Ectodermal cell (in vitro differentiated cells): Measurements from ENCODE around the gene DRD4.

Experiments used
- H3K27ac ChIP-seq: 2 replicates; pipeline ENCODE4 v1.7.0; 2013; ENCODE audit warnings: mild to moderate bottlenecking, low read depth, low read length; ENCODE audit not compliant: insufficient read depth, poor library complexity, severe bottlenecking
- H3K27me3 ChIP-seq: 2 replicates; pipeline ENCODE4 v1.7.0; 2013; ENCODE audit warnings: mild to moderate bottlenecking, low read length; ENCODE audit not compliant: insufficient read depth, control insufficient read depth, poor library complexity, severe bottlenecking
- H3K36me3 ChIP-seq: one replicate; pipeline ENCODE4 v1.7.0; 2013; ENCODE audit warnings: low read length; ENCODE audit not compliant: control insufficient read depth, insufficient read depth
- H3K4me1 ChIP-seq: one replicate; pipeline ENCODE4 v1.7.0; 2013; ENCODE audit warnings: low read length; ENCODE audit not compliant: control insufficient read depth, insufficient read depth
- H3K4me3 ChIP-seq: 2 replicates; pipeline ENCODE4 v1.7.0; 2013; ENCODE audit warnings: low read depth, low read length, control low read depth; ENCODE audit not compliant: insufficient read depth
- H3K9me3 ChIP-seq: 2 replicates; pipeline ENCODE4 v1.7.0; 2013; ENCODE audit warnings: mild to moderate bottlenecking, low read length, moderate library complexity; ENCODE audit not compliant: control insufficient read depth
- WGBS, 2 experiments: methylation state at CpG; one replicate each; pipeline ENCODE4 v1.1.7; 2013; ENCODE audit warnings: missing lambda C conversion rate in 2 of 2; 5-methylcytosine and 5-hydroxymethylcytosine counted together

The DRD4 gene

GRCh38 chr11:630871-631270 is 6.2 kb upstream of the DRD4 start:
- no peaks in the 10 kb centered on the region for H3K4me1 ChIP-seq
- H3K27ac ChIP-seq = no peak overlapping the region
- H3K27me3 ChIP-seq = peaks cover 30% of the 10 kb centered on the region
- 95 to 97% methylated on average over 5 of the region's 5 CpGs for WGBS, 2 experiments
- no peaks in the 10 kb centered on the region for H3K9me3 ChIP-seq
- no peaks in the 10 kb centered on the region for H3K36me3 ChIP-seq
- no peak overlapping the region for H3K4me3 ChIP-seq

DNA sequence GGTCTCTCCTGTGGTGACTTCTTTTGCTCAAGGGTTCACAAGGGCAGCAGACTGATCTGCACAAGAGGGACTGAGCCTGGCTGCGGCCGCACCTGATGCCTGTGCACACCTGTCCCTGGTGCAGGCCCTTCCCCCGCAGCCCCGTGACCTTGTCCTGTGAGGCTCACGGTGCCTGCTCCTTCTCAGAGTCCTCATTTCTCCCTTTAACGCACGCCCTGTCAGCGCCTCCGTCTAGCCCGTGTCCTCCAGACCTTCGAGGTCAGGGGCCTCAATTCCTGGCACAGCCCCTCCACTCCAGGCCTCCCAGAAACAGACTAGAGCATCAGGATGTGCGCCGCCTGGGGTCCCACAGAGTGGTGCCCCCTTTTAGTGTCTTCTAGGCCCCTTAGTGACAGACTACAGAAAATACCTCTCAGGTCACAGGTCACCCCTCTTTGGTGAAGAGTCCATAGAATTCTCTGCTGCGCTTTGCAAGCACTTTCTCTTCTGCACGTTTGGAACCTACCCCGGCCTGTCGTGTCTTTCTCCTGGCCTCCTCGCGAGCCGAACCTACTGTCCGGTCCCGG is 1.0 kb upstream of the DRD4 start:
- peaks cover 42% of the 10 kb centered on the region for H3K27me3 ChIP-seq
- WGBS, 2 experiments = 64 to 71% methylated on average over 22 of the region's 22 CpGs

DNA sequence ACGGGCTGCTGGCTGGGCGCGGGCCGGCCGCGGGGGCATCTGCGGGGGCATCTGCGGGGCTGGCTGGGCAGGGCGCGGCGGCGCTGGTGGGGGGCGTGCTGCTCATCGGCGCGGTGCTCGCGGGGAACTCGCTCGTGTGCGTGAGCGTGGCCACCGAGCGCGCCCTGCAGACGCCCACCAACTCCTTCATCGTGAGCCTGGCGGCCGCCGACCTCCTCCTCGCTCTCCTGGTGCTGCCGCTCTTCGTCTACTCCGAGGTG is 194 bp downstream of the DRD4 start:
- Histone ChIP-seq H3K27me3 (peaks cover 42% of the 10 kb centered on the region), H3K9me3 (no peaks in the 10 kb centered on the region), H3K4me1 (peaks cover 33% of the 10 kb centered on the region), H3K4me3 (peak overlapping the region; percentile 57), H3K36me3 (no peaks in the 10 kb centered on the region), H3K27ac (no peak overlapping the region)
- WGBS, 2 experiments = 1% methylated on average over 34 of the region's 34 CpGs

More for the DNA sequence above, 1.0 kb upstream of the DRD4 start:
- peaks cover 31% of the 10 kb centered on the region for H3K4me1 ChIP-seq
- H3K36me3 ChIP-seq = no peaks in the 10 kb centered on the region
- H3K9me3 ChIP-seq = no peaks in the 10 kb centered on the region
- no peak overlapping the region for H3K27ac ChIP-seq
- no peak overlapping the region for H3K4me3 ChIP-seq

GRCh38 chr11:637593-638521 is 788 bp downstream of the DRD4 start:
- Histone ChIP-seq H3K9me3 (no peaks in the 10 kb centered on the region), H3K4me3 (peak overlapping the region; percentile 57), H3K36me3 (no peaks in the 10 kb centered on the region), H3K27ac (peak overlapping the region; percentile 84), H3K27me3 (peaks cover 42% of the 10 kb centered on the region), H3K4me1 (peaks cover 33% of the 10 kb centered on the region)
- WGBS, 2 experiments = 1% methylated on average over 53 to 55 of the region's 55 CpGs

- peaks cover 42% of the 10 kb centered on the region for H3K27me3 ChIP-seq
- no peaks in the 10 kb centered on the region for H3K9me3 ChIP-seq
- H3K27ac ChIP-seq = peak overlapping the region; percentile 84
- H3K4me3 ChIP-seq = peak overlapping the region; percentile 57
- WGBS, 2 experiments = 0 to 1% methylated on average over 28 of the region's 28 CpGs
- H3K4me1 ChIP-seq = peaks cover 33% of the 10 kb centered on the region
- no peaks in the 10 kb centered on the region for H3K36me3 ChIP-seq
Measured at GRCh38 chr11:638631-639331, 1.7 kb downstream of the DRD4 start.

DNA sequence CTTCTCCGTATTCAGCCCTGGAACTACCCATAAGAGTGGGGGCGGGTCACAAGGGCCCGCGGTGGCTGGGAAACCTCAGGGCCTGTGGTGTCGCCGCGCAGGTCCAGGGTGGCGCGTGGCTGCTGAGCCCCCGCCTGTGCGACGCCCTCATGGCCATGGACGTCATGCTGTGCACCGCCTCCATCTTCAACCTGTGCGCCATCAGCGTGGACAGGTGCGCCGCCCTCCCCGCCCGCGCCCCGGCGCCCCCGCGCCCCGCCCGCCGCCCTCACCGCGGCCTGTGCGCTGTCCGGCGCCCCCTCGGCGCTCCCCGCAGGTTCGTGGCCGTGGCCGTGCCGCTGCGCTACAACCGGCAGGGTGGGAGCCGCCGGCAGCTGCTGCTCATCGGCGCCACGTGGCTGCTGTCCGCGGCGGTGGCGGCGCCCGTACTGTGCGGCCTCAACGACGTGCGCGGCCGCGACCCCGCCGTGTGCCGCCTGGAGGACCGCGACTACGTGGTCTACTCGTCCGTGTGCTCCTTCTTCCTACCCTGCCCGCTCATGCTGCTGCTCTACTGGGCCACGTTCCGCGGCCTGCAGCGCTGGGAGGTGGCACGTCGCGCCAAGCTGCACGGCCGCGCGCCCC is 2.4 kb downstream of the DRD4 start:
- WGBS, 2 experiments = 4 to 9% methylated on average over 80 of the region's 80 CpGs
- peaks cover 42% of the 10 kb centered on the region for H3K27me3 ChIP-seq
- peak overlapping the region; percentile 57 for H3K4me3 ChIP-seq
- H3K4me1 ChIP-seq = peaks cover 33% of the 10 kb centered on the region
- no peaks in the 10 kb centered on the region for H3K9me3 ChIP-seq
- H3K36me3 ChIP-seq = no peaks in the 10 kb centered on the region
- peak overlapping the region; percentile 84 for H3K27ac ChIP-seq

- peaks cover 42% of the 10 kb centered on the region for H3K27me3 ChIP-seq
- no peaks in the 10 kb centered on the region for H3K36me3 ChIP-seq
- H3K4me3 ChIP-seq = peak overlapping the region; percentile 10
- WGBS, 2 experiments = 32 to 35% methylated on average over 68 to 69 of the region's 69 CpGs
- peaks cover 33% of the 10 kb centered on the region for H3K4me1 ChIP-seq
- no peaks in the 10 kb centered on the region for H3K9me3 ChIP-seq
- H3K27ac ChIP-seq = no peak overlapping the region
Measured at GRCh38 chr11:640021-640706, 3.1 kb downstream of the DRD4 start.

DNA sequence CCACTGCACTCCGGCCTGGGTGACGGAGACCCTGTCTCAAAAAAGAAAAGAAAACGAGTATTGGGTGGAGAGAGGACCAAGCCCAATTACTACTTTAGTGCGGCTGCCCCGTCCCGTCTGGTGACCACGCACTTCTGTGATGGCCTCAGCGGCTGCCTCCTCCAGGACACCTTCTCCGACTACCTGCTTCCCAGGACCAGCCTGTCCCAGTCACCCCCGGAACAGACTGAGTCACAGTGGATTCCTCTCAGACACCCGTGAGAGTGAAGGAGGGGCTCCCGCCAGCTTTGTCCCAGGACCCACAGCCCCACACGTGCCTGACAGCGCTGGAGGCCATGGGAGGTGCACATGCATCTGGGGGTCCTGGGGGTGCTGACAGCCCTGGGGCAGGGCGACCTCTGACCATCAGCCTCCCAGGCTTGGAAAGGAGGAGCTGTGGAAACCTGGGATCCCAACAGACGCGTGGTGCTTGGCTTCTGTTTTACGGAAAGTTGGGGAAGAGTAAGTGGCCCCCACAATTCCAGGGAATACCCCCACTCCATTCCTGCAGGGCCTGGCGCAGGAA is 4.8 kb downstream of the DRD4 start:
- peaks cover 24% of the 10 kb centered on the region for H3K4me1 ChIP-seq
- peaks cover 7% of the 10 kb centered on the region for H3K36me3 ChIP-seq
- H3K27ac ChIP-seq = no peak overlapping the region
- peaks cover 29% of the 10 kb centered on the region for H3K27me3 ChIP-seq
- no peaks in the 10 kb centered on the region for H3K9me3 ChIP-seq
- 94 to 96% methylated on average over 19 of the region's 19 CpGs for WGBS, 2 experiments
- no peak overlapping the region for H3K4me3 ChIP-seq

DNA sequence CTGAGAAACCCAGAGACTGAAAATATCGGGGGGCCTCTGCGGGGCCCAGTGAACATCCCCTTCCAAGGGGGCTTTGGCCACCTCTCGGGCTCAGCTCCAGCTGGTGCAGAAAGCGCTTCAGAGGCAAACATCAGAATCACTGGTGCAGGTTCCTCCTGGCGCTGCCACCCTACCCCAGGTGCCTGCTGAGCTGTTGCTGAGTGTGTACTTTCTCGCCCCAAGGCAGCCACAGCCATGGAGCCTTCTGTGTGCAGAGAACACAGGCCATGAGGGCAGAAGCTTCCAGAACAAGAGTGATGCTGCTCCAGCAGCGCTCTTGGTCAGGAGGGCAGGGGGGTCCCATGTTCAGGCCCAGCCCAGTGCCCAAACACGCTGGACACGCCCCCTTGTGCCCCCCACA is 6.3 kb downstream of the DRD4 start:
- Histone ChIP-seq H3K4me1 (peaks cover 15% of the 10 kb centered on the region), H3K9me3 (no peaks in the 10 kb centered on the region), H3K27me3 (peaks cover 14% of the 10 kb centered on the region), H3K4me3 (no peak overlapping the region), H3K27ac (no peak overlapping the region), H3K36me3 (peaks cover 7% of the 10 kb centered on the region)
- WGBS, 2 experiments = 94% methylated on average over 9 of the region's 9 CpGs
